SK-N-DZ (cell line): ENCODE results near the gene SNX11. TPM values are rescaled to one million over a fixed set of nuclear protein-coding genes. Genes with fewer than 3 reads are reported as not detected.
"Not testable (repeated sequence)": the region's sequence is repeated elsewhere in the genome, so short reads cannot be mapped to it uniquely, and the experiment has no call there.

Source experiments
- DNase-seq: peaks from one replicate; pipeline ENCODE4 v3.0.0-alpha.2; 2015; ENCODE audit warnings: low spot score
- polyA plus RNA-seq, 2 experiments: library from polyadenylated mRNA; depleted of rRNA; stranded (reverse); fragments of >200 nt; gene quantifications; 2 replicates each; pipeline ENCODE4 v1.2.3, GENCODE V29; 2014

SNX11 gene, protein sequence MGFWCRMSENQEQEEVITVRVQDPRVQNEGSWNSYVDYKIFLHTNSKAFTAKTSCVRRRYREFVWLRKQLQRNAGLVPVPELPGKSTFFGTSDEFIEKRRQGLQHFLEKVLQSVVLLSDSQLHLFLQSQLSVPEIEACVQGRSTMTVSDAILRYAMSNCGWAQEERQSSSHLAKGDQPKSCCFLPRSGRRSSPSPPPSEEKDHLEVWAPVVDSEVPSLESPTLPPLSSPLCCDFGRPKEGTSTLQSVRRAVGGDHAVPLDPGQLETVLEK
- polyA plus RNA-seq (2014; cell fraction: cytosol; rRNA removed), result 18.0 and 19.1 TPM in 2 replicates
- polyA plus RNA-seq (2014; cell fraction: nucleus; rRNA removed), result 14.2 and 19.5 TPM in 2 replicates

DNA sequence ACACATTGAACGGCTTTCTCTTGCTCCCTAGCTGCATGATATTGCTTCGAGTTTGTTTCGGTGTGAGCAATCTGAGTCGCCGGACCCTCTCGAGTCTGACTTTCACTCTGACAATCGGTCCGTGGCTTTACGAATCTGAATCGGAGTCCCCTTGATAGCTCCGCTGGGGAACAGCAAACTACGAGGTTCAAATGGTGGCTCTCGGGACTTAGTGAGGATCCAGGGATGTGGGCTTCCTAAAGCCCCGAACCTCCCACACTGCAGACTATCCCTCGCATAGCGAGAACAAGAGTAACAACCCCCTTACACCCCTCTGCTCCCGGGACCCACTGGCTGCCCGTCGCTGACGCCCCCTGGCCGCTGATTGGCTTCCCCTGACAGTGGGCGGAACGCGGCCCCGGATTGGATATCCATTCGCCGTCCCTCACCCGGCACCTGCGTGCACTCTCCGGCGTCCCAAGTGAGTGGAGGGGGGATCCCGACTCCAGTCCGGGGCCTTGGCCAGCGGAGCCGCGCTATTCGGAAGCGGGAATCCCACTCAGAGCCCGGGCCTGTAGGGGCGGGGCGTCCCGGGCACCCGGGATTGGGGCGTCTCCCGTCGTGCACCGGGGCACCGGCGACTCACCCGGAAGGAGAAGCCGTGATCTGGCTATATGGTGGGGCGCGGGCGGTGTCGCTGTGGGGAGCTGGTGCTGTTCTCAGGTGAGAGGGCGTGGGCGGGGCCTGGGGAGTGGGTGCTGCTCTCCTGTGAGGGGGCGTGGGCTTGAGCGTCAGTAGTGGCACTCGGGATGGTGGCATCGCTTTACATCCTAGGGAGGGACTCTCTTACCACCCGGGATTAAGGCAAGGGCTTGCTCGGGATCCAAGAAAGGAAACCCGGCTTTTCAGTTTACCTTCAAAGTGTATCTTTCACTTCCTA, at the start of gene SNX11:
Gene SNX11, plus strand, starts transcription at position 630 of the 919 bp plus-strand sequence. CDS start 4,278 bp downstream, outside the sequence.
- peak; percentile 92 for DNase-seq

DNA sequence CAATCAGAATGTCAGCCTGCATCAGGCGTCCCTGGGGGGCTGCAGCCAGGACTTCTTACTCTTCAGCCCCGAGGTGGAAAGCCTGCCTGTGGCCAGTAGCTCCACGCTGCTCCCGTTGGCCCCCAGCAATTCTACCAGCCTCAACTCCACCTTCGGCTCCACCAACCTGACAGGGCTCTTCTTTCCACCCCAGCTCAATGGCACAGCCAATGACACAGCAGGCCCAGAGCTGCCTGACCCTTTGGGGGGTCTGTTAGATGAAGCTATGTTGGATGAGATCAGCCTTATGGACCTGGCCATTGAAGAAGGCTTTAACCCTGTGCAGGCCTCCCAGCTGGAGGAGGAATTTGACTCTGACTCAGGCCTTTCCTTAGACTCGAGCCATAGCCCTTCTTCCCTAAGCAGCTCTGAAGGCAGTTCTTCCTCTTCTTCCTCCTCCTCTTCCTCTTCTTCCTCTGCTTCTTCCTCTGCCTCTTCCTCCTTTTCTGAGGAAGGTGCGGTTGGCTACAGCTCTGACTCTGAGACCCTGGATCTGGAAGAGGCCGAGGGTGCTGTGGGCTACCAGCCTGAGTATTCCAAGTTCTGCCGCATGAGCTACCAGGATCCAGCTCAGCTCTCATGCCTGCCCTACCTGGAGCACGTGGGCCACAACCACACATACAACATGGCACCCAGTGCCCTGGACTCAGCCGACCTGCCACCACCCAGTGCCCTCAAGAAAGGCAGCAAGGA, 49.0 kb upstream of the SNX11 start:
- no peak for DNase-seq

DNA sequence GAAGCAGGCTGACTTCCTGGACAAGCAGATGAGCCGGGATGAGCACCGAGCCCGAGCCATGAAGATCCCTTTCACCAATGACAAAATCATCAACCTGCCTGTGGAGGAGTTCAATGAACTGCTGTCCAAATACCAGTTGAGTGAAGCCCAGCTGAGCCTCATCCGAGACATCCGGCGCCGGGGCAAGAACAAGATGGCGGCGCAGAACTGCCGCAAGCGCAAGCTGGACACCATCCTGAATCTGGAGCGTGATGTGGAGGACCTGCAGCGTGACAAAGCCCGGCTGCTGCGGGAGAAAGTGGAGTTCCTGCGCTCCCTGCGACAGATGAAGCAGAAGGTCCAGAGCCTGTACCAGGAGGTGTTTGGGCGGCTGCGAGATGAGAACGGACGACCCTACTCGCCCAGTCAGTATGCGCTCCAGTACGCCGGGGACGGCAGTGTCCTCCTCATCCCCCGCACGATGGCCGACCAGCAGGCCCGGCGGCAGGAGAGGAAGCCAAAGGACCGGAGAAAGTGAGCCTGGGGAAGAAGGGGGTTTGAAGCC, 48.4 kb upstream of the SNX11 start:
- DNase-seq, result no peak

- no peak for DNase-seq
Measured at GRCh38 chr17:48060249-48060648, 47.3 kb upstream of the SNX11 start.

- no peak for DNase-seq
Measured at GRCh38 chr17:48062273-48062672, 45.3 kb upstream of the SNX11 start.

GRCh38 chr17:48064638-48065037, 42.9 kb upstream of the SNX11 start:
- DNase-seq, result no peak

DNA sequence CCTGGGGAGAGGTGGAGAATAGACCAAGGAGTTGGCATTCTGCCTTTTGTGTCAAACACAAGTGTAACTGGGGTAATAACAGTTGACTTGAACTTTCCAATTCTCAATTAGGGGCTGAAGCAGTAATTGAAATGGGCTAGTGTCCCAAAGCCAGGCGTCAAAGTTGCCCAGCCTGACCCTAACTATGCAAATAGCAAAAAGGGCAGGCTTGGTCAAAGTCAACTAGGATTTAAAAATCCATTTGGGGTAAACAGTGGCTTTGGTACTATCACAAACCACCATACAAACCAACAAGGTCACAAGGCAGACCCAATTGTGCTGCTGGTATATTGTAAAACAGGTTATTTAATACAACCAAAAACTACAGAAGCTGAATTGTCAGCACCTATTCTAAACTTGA, 41.4 kb upstream of the SNX11 start:
- DNase-seq, result no peak

GRCh38 chr17:48066656-48067055, 40.9 kb upstream of the SNX11 start:
- no peak for DNase-seq

DNA sequence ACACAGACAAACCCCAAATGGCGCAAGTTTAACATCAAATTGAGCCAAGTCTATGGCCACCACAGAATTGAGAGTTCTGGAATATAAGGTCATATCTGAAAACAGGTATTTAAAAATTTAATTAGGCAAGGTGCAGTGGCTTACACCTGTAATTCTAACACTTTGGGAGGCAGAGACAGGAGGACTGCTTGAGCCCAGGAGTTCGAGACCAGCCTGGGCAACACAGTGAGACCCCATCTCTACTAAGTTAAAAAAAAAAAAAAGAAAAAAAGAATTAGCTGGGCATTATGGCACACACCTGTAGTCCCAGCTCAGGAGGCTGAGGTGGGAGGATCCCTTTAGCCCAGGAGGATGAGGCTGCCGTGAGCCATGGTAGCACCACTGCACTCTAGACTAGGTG, 40.3 kb upstream of the SNX11 start:
- no peak for DNase-seq

DNA sequence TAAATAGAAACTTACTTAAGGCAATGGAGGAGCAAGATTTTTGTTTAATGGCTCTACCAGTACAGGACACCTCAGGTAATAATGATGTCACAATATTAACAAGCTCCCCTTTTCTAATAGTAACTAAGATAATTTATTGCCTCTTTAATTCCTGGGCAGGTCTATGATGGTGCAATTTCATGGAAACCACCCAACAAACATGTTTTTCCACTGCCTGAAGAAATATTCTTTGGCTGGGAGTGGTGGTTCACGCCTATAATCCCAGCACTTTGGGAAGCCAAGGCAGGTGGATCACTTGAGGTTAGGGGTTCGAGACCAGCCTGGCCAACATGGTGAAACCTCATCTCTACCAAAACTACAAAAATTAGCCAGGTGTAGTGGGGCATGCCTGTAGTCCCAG, 39.8 kb upstream of the SNX11 start:
- not testable (repeated sequence) for DNase-seq

- no peak for DNase-seq
Measured at GRCh38 chr17:48068491-48068961, 39.0 kb upstream of the SNX11 start.

DNA sequence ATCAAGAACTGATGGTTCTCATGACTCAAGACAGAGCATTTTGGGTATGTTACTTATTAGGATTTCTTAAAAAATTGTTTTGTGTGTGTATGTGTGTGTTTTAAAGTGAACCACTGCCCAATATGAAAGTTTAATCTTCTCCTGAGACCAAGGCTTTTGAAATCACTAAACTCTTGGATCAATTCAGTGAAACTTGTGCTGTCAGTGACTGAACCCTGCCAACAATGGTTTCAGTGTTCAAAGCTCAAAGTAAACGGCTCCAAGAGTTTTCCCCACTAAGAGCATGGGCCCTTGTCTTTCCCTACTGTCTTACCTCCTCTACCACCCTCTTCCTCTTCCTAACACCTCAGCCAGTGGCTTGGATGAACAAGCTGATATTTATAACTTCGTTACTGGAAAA, 37.4 kb upstream of the SNX11 start:
- DNase-seq, result no peak

DNA sequence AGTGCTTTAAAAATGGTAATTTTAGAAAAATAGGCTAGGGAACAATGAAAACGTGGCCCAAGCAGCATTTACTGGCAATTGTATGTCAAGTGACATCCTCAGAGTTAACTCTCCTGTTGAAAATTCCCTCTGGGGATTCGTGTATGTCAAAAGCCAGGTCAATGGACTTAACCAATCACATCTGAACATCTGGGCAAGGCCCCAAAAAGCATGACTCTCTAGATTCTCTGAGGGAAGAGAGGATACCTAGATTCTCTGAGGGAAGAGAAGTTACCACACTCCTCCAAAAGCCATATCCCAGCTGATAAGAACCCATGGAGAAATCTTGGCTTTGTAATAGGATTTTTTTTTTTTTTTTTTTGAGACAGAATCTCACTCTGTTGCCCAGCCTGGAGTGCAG, 35.9 kb upstream of the SNX11 start:
- no peak for DNase-seq

GRCh38 chr17:48072811-48073210, 34.8 kb upstream of the SNX11 start:
- not testable (repeated sequence) for DNase-seq

DNA sequence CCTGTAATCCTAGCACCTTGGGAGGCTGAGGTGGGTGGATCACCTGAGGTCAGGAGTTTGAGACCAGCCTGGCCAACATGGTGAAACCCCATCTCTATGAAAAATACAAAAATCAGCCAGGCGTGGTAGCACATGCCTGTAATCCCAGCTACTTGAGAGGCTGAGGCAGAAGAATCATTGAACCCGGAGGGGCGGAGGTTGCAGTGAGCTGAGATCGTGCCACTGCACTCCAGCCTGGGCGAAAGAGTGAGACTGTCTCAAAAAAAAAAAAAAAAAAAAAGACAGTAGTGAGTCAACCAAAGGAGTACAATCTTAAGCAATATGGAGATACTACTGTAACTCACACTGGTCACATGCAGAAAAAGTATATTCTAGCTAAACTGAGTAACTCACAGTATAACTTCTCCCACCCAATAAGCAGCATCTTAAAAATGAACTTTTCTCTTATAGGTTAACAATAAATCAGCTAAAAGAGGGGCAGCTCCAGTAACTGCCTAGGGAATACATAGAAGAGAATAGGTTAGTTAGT, 33.9 kb upstream of the SNX11 start:
- not testable (repeated sequence) for DNase-seq

DNA sequence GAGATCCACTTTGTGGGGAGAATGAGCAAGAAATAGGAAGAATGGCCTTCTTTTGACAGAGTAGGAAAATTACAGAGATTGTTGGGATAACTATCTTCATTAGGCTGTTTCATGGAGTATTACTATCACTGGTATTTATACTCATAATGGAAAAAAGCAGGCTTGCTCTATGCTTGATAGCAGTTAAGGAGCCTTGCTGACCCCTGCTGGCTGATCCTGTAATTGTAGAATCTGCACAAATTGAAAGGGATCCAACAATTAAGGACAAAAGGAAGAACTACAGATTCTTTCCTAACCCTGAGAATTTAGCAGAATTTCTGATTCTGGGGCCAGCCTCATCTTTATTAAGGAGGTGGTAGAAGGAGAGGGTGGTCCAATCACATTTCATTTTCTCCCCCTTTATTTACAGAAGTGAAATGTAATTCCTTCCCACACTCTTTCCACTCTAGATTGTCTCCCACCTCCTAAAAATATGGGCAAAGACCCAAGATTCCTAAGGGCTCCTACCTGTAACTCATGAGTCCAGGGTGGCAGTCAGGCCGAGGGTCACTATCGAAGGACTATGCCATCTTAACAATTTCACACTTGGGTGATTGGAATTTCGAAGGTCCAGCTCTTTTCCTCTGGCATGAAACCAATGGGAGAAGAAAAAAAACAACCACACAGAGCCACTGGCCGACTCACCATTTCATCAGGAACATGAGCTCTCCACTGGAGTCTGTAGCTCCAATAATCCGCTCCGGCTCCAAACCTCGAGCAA, 33.1 kb upstream of the SNX11 start:
- DNase-seq, result peak; percentile 67

GRCh38 chr17:48077152-48077551, 30.4 kb upstream of the SNX11 start:
- DNase-seq, result not testable (repeated sequence)

GRCh38 chr17:48081858-48082257, 25.7 kb upstream of the SNX11 start:
- DNase-seq, result no peak

DNA sequence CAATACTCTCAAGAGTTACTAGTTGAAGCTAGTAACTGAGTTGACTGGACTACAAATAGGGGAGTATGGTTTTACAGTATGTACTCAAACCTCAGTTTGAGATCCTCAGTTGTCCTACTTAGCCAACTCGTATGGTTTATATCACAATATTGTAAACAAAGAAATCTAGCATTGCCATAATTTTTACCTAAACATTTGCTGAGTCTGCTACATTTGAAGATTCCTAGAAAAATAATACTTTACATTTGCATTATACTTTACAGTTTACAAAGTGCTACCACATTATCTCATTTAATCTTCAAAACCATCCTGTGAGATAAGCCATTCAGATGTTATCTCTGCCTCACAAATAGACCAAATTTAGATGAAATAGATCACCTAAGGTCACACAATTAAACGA, 22.6 kb upstream of the SNX11 start:
- DNase-seq, result no peak

DNA sequence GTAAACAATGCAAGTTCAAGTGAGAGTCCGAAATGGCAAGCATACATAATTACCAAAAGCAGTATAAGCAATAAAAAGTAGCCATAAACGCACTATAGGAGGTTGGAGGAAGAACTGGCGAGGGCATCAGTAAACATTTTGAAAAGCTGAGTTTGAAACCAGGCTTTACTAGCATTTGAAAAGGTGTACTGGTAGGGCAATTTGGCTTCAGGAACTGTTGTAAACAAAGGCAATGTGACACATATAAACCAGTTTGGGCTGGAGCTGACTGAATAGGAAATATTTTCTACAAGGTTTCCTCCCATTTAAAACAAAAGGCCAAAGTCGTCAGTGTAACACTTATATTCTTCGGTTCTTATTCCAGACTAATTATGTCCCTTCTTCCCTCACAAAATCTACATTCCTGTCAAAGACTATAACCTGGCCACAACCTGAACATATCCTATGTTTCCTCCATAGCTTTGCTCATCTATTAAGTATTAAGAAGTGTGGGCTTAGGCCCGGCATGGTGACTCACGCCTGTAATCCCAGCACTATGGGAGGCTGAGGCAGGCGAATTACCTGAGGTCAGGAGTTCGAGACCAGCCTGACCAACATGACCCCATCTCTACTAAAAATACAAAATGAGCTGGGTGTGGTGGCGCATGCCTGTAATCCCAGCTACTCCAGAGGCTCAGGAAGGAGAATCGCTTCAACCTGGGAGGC, 14.1 kb upstream of the SNX11 start:
- DNase-seq, result no peak
